Measurements from ENCODE around the gene NLRX1. TPM values are rescaled to one million over a fixed set of nuclear protein-coding genes. Genes with fewer than 3 reads are reported as not detected.

Gene NLRX1
- total RNA-seq, 1 experiment from 2014 or later: 21.4 TPM

DNA sequence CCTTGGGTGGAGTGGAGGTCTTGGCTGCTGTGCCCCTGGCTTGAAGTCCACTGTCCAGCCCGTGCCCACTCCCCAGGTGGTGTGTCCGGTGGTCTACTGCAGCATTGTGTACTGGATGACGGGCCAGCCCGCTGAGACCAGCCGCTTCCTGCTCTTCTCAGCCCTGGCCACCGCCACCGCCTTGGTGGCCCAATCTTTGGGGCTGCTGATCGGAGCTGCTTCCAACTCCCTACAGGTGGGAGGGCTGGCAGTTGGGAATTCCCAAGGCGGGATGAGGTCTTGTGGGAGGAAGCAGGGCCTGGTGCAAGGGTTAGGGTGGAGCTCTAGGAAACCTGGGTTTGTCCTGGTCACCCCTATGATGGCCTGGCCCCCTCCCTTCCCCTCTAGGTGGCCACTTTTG is 8.4 kb upstream of the NLRX1 start (continued):
- no peak for TF ChIP-seq REST (IDR thresholded peaks at IDR 0.05; ENCODE audit: low read depth)
- no peak for TF ChIP-seq SIN3A (IDR thresholded peaks at IDR 0.05; ENCODE audit: low read depth)

- RAD21 ChIA-PET (ENCODE audit: low non-redundant PET in 1 of 2, low total read pairs in 2 of 2, uncharacterized antibody in 2 of 2, unreplicated experiment in 2 of 2): no interaction called here
Observed at GRCh38 chr11:119161871-119162270, 6.7 kb upstream of the NLRX1 start.

More at GRCh38 chr11:119161871-119162270, 6.7 kb upstream of the NLRX1 start:
- POLR2A ChIA-PET: no interaction called here
- CTCF ChIA-PET: no interaction called here
- no peaks in the 10 kb centered on the region for H3K27me3 ChIP-seq (ENCODE audit: insufficient read depth, low read length)
- BruUV-seq (replicated peaks): no TSS peak
- no peak overlapping the region for H3K4me2 ChIP-seq (ENCODE audit: low read length)
- H3K27ac ChIP-seq (ENCODE audit: low read depth, low read length): no peak overlapping the region
- no peaks in the 10 kb centered on the region for H4K20me1 ChIP-seq (ENCODE audit: insufficient read depth)
- peaks cover 15 to 16% of the 10 kb centered on the region in 2 experiments for H3K4me1 ChIP-seq (ENCODE audit: control insufficient read depth in 1 of 2, insufficient read depth in 2 of 2, low read length in 2 of 2)
- H3K9me3 ChIP-seq (ENCODE audit: control insufficient read depth in 1 of 2, insufficient read depth in 1 of 2, low read depth in 1 of 2, low read length in 2 of 2): no peaks in the 10 kb centered on the region
- no peak overlapping the region for H2AFZ ChIP-seq (ENCODE audit: low read depth, low read length, poor library complexity, severe bottlenecking)
- H3K9ac ChIP-seq (ENCODE audit: low read length): no peak overlapping the region
- H3K36me3 ChIP-seq (ENCODE audit: control insufficient read depth in 1 of 2, insufficient read depth in 2 of 2, low read length in 2 of 2): no peaks in the 10 kb centered on the region
- H3K9me2 ChIP-seq (ENCODE audit: insufficient read depth): no peaks in the 10 kb centered on the region
- ATAC-seq: no peak
- no peaks in the 10 kb centered on the region for H3K79me2 ChIP-seq (ENCODE audit: insufficient read depth, low read length)
- TF ChIP-seq CEBPB (IDR thresholded peaks at IDR 0.05; ENCODE audit: low read depth) (no peak), SIN3A (IDR thresholded peaks at IDR 0.05; ENCODE audit: low read depth) (no peak), TCF7L2 (IDR thresholded peaks at IDR 0.05; ENCODE audit: borderline replicate concordance, extremely low read depth, insufficient read depth, insufficient read length) (no peak), JUND (IDR thresholded peaks at IDR 0.05) (no peak), SRF (IDR thresholded peaks at IDR 0.05; ENCODE audit: low read depth) (no peak)
- intact Hi-C loops (cut with micrococcal nuclease): no loop called here
- DNase-seq (ENCODE audit: low read depth, low spot score): no peak
- H3K4me3 ChIP-seq (replicated peaks in 1 of 2; ENCODE audit: low read depth in 1 of 2, low read length in 2 of 2): no peak overlapping the region

Measured in HCT116 (cell line).